ENCODE measurements around the gene SEMA5A. TPM values are rescaled to one million over a fixed set of nuclear protein-coding genes. Genes with fewer than 3 reads are reported as not detected.

The SEMA5A gene
- total RNA-seq, 1 experiment from 2014 or later: 0.15 TPM

DNA sequence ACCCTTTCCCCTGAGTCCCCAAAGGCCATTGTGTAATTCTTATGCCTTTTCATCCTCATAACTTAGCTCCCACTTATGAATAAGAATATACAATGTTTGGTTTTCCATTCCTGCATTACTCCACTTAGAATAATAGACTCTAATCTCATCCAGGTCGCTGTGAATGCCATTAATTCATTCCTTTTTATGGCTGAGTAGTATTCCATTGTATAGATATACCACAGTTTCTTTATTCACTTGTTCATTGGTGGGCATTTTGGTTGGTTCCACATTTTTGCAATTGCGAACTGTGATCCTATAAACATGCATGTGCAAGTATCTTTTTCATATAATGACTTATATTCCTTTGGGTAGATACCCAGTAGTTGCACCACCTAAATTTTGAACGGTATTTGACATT is 101.5 kb downstream of the SEMA5A start:
- ATAC-seq (no peak), DNase-seq (ENCODE audit: low read depth, low spot score) (no peak)
- CTCF ChIA-PET: no interaction called here
- in situ Hi-C loops (cut with HindIII; ENCODE audit: low pct_unique_long_range_greater_than_20kb, low sequenced_read_pairs): no loop called here
- no peak overlapping the region for H3K27ac ChIP-seq (ENCODE audit: low read length)
- H3K4me3 ChIP-seq (ENCODE audit: low read depth in 2 of 2, low read length in 2 of 2): no peak overlapping the region
- intact Hi-C loops (cut with micrococcal nuclease; ENCODE audit: unreplicated experiment): no loop called here
- H3K4me1 ChIP-seq (ENCODE audit: control insufficient read depth, insufficient read depth, low read length): no peaks in the 10 kb centered on the region
- H3K9me3 ChIP-seq (ENCODE audit: control insufficient read depth, insufficient read depth, low read depth, low read length): no peaks in the 10 kb centered on the region
- H3K27me3 ChIP-seq (ENCODE audit: control insufficient read depth, insufficient read depth, low read length): no peaks in the 10 kb centered on the region
- TF ChIP-seq, protein P1, sequence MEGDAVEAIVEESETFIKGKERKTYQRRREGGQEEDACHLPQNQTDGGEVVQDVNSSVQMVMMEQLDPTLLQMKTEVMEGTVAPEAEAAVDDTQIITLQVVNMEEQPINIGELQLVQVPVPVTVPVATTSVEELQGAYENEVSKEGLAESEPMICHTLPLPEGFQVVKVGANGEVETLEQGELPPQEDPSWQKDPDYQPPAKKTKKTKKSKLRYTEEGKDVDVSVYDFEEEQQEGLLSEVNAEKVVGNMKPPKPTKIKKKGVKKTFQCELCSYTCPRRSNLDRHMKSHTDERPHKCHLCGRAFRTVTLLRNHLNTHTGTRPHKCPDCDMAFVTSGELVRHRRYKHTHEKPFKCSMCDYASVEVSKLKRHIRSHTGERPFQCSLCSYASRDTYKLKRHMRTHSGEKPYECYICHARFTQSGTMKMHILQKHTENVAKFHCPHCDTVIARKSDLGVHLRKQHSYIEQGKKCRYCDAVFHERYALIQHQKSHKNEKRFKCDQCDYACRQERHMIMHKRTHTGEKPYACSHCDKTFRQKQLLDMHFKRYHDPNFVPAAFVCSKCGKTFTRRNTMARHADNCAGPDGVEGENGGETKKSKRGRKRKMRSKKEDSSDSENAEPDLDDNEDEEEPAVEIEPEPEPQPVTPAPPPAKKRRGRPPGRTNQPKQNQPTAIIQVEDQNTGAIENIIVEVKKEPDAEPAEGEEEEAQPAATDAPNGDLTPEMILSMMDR (IDR thresholded peaks at IDR 0.05): no peak
- TF ChIP-seq, protein P2, sequence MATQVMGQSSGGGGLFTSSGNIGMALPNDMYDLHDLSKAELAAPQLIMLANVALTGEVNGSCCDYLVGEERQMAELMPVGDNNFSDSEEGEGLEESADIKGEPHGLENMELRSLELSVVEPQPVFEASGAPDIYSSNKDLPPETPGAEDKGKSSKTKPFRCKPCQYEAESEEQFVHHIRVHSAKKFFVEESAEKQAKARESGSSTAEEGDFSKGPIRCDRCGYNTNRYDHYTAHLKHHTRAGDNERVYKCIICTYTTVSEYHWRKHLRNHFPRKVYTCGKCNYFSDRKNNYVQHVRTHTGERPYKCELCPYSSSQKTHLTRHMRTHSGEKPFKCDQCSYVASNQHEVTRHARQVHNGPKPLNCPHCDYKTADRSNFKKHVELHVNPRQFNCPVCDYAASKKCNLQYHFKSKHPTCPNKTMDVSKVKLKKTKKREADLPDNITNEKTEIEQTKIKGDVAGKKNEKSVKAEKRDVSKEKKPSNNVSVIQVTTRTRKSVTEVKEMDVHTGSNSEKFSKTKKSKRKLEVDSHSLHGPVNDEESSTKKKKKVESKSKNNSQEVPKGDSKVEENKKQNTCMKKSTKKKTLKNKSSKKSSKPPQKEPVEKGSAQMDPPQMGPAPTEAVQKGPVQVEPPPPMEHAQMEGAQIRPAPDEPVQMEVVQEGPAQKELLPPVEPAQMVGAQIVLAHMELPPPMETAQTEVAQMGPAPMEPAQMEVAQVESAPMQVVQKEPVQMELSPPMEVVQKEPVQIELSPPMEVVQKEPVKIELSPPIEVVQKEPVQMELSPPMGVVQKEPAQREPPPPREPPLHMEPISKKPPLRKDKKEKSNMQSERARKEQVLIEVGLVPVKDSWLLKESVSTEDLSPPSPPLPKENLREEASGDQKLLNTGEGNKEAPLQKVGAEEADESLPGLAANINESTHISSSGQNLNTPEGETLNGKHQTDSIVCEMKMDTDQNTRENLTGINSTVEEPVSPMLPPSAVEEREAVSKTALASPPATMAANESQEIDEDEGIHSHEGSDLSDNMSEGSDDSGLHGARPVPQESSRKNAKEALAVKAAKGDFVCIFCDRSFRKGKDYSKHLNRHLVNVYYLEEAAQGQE (IDR thresholded peaks at IDR 0.05; ENCODE audit: insufficient read depth in 1 of 2, low read depth in 2 of 2, low read length in 1 of 2): no peak
- TF ChIP-seq TCF7L2 (IDR thresholded peaks at IDR 0.05; ENCODE audit: low read depth, low read length) (no peak), POLR2AphosphoS5 (IDR thresholded peaks at IDR 0.05; ENCODE audit: low read depth, low read length) (no peak), SIN3A (IDR thresholded peaks at IDR 0.05; ENCODE audit: borderline replicate concordance, insufficient read depth, low read depth, low read length) (no peak)
- POLR2A ChIA-PET: no interaction called here
- no peaks in the 10 kb centered on the region for H3K36me3 ChIP-seq (ENCODE audit: control insufficient read depth, insufficient read depth, low read length)
- no TSS peak for BruUV-seq (replicated peaks)

DNA sequence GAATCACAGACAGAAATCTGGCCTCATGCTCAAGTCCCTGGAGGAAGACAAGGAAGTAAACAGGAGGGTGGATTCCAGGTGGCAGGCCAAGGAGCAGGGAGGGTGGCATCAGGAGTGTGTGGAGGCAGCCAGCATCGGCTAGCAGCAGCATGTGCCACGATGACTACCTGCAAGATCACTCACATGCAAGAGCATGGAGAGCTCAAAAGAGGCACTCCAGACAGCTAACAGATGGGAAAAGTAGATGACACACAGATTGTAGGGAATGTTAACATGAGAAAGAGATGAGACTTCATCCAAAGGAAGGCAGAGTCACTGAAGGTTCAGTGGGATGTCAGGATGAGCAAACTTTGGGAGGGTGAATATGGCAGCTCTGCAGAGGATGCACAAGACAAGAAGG is 104.3 kb downstream of the SEMA5A start:
- intact Hi-C loops (cut with micrococcal nuclease; ENCODE audit: unreplicated experiment): no loop called here
- Histone ChIP-seq H3K4me1 (ENCODE audit: control insufficient read depth, insufficient read depth, low read length) (no peaks in the 10 kb centered on the region), H3K27ac (ENCODE audit: low read length) (no peak overlapping the region), H3K36me3 (ENCODE audit: control insufficient read depth, insufficient read depth, low read length) (no peaks in the 10 kb centered on the region), H3K27me3 (ENCODE audit: control insufficient read depth, insufficient read depth, low read length) (no peaks in the 10 kb centered on the region), H3K4me3 (ENCODE audit: low read depth in 2 of 2, low read length in 2 of 2) (no peak overlapping the region), H3K9me3 (ENCODE audit: control insufficient read depth, insufficient read depth, low read depth, low read length) (no peaks in the 10 kb centered on the region)
- TF ChIP-seq TCF7L2 (IDR thresholded peaks at IDR 0.05; ENCODE audit: low read depth, low read length) (no peak), SIN3A (IDR thresholded peaks at IDR 0.05; ENCODE audit: borderline replicate concordance, insufficient read depth, low read depth, low read length) (no peak), POLR2AphosphoS5 (IDR thresholded peaks at IDR 0.05; ENCODE audit: low read depth, low read length) (no peak)
- TF ChIP-seq, protein P1 (IDR thresholded peaks at IDR 0.05): no peak
- TF ChIP-seq, protein P2 (IDR thresholded peaks at IDR 0.05; ENCODE audit: insufficient read depth in 1 of 2, low read depth in 2 of 2, low read length in 1 of 2): no peak
- DNase-seq (ENCODE audit: low read depth, low spot score) (no peak), ATAC-seq (no peak)
- CTCF ChIA-PET: no interaction called here
- BruUV-seq (replicated peaks): no TSS peak
- in situ Hi-C loops (cut with HindIII; ENCODE audit: low pct_unique_long_range_greater_than_20kb, low sequenced_read_pairs): no loop called here
- POLR2A ChIA-PET: no interaction called here
